ENCODE data around the gene ESRRA. TPM values are rescaled to one million over a fixed set of nuclear protein-coding genes. Genes with fewer than 3 reads are reported as not detected.
A peak's percentile ranks its signal among the peaks of the same experiment; 100 is the strongest.

The ESRRA gene
- total RNA-seq, 1 experiment from 2014 or later: 61.0 TPM

DNA sequence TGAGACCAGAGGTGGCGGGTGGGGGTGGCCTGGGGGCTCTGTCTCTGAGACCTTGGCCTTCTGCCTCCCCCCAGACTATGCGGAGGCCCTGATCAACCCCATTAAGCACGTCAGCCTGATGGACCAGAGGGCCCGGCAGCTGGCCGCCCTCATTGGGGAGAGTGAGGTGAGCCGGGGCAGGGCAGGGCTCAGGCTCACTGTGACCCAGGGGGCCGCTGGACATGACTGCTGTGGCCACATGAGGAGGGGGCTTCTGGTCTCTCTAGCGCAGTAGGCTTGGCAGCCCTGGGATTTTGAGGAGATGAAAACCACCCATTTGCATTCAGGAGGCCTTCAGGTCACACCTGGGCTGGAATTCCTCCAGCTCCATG lies 41.4 kb upstream of the ESRRA start:
- H2AFZ ChIP-seq: no peak overlapping the region
- H3K4me1 ChIP-seq (replicated peaks; ENCODE audit: insufficient read depth): peaks cover 14% of the 10 kb centered on the region
- no peak overlapping the region for H3K4me3 ChIP-seq
- H3K4me2 ChIP-seq: no peak overlapping the region
- H4K20me1 ChIP-seq (ENCODE audit: insufficient read depth): no peaks in the 10 kb centered on the region
- no TSS peak for BruUV-seq (replicated peaks)
- H3F3A ChIP-seq (ENCODE audit: insufficient read depth, low read depth): peaks cover 25% of the 10 kb centered on the region
- no peaks in the 10 kb centered on the region for H3K79me2 ChIP-seq (ENCODE audit: low read depth)
- H3K27me3 ChIP-seq (ENCODE audit: insufficient read depth, low read depth): no peaks in the 10 kb centered on the region
- H3K9me3 ChIP-seq (ENCODE audit: insufficient read depth, low read depth): no peaks in the 10 kb centered on the region
- H3K36me3 ChIP-seq (ENCODE audit: low read depth): peaks cover 9% of the 10 kb centered on the region; the same call in 1 of the 2 replicates
- TF ChIP-seq, protein P1, sequence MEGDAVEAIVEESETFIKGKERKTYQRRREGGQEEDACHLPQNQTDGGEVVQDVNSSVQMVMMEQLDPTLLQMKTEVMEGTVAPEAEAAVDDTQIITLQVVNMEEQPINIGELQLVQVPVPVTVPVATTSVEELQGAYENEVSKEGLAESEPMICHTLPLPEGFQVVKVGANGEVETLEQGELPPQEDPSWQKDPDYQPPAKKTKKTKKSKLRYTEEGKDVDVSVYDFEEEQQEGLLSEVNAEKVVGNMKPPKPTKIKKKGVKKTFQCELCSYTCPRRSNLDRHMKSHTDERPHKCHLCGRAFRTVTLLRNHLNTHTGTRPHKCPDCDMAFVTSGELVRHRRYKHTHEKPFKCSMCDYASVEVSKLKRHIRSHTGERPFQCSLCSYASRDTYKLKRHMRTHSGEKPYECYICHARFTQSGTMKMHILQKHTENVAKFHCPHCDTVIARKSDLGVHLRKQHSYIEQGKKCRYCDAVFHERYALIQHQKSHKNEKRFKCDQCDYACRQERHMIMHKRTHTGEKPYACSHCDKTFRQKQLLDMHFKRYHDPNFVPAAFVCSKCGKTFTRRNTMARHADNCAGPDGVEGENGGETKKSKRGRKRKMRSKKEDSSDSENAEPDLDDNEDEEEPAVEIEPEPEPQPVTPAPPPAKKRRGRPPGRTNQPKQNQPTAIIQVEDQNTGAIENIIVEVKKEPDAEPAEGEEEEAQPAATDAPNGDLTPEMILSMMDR (conservative IDR thresholded peaks at IDR 0.05): no peak
- no peak for TF ChIP-seq EZH2 (IDR thresholded peaks at IDR 0.05; ENCODE audit: low read depth)
- no peak for DNase-seq
- no peaks in the 10 kb centered on the region for H3K9me2 ChIP-seq (ENCODE audit: insufficient read depth)
- ChIA-PET POLR2A (ENCODE audit: unreplicated experiment) (no interaction called here), CTCF (interaction anchor here (0.6 kb wide), 1 partner anchor 919 kb away, joined by 8 read pairs; no protein-coding TSS in a partner anchor)
- H3K27ac ChIP-seq: no peak overlapping the region
- intact Hi-C loops (cut with micrococcal nuclease; ENCODE audit: unreplicated experiment): no loop called here

DNA sequence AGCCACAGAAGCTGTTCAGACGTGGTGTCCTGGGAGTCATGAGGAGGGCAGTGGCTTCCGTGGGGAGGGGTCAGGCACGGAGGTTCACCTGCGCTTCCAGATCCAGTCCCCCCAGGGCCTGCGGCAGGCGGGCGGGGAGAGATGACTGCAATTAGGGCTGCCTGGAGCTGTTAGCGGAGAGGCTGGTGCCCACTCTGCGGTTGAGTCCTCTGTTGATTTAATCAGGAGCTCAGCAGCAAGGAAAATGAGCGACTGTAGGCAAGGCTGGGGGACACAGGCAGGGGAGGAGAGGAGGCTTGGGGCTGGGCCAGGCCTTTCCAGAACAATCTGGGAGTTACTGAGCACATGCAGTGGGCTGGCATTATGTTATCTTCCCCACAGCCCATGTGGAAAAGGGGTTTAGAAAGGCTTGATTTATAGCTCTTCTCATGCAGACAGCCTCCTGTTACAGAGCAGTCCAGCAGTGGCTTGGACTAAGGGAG lies 40.9 kb upstream of the ESRRA start:
- POLR2A ChIA-PET (ENCODE audit: unreplicated experiment): no interaction called here
- DNase-seq: peak in 1 of 2 experiments; percentile 28
- Histone ChIP-seq H3F3A (ENCODE audit: insufficient read depth, low read depth) (peaks cover 28% of the 10 kb centered on the region), H3K4me1 (replicated peaks; ENCODE audit: insufficient read depth) (peaks cover 14% of the 10 kb centered on the region), H3K36me3 (ENCODE audit: low read depth) (peaks cover 9% of the 10 kb centered on the region; the same call in 1 of the 2 replicates), H3K9me3 (ENCODE audit: insufficient read depth, low read depth) (no peaks in the 10 kb centered on the region), H3K4me3 (no peak overlapping the region), H3K9me2 (ENCODE audit: insufficient read depth) (no peaks in the 10 kb centered on the region), H3K27ac (no peak overlapping the region), H4K20me1 (ENCODE audit: insufficient read depth) (no peaks in the 10 kb centered on the region), H3K4me2 (no peak overlapping the region), H3K79me2 (ENCODE audit: low read depth) (no peaks in the 10 kb centered on the region), H2AFZ (no peak overlapping the region), H3K27me3 (ENCODE audit: insufficient read depth, low read depth) (no peaks in the 10 kb centered on the region)
- intact Hi-C loops (cut with micrococcal nuclease; ENCODE audit: unreplicated experiment): no loop called here
- no TSS peak for BruUV-seq (replicated peaks)
- TF ChIP-seq EZH2 (IDR thresholded peaks at IDR 0.05; ENCODE audit: low read depth): no peak
- TF ChIP-seq, protein P1 (conservative IDR thresholded peaks at IDR 0.05): no peak
- CTCF ChIA-PET: interaction anchor here (0.6 kb wide), 1 partner anchor 918 kb away, joined by 8 read pairs; no protein-coding TSS in a partner anchor

DNA sequence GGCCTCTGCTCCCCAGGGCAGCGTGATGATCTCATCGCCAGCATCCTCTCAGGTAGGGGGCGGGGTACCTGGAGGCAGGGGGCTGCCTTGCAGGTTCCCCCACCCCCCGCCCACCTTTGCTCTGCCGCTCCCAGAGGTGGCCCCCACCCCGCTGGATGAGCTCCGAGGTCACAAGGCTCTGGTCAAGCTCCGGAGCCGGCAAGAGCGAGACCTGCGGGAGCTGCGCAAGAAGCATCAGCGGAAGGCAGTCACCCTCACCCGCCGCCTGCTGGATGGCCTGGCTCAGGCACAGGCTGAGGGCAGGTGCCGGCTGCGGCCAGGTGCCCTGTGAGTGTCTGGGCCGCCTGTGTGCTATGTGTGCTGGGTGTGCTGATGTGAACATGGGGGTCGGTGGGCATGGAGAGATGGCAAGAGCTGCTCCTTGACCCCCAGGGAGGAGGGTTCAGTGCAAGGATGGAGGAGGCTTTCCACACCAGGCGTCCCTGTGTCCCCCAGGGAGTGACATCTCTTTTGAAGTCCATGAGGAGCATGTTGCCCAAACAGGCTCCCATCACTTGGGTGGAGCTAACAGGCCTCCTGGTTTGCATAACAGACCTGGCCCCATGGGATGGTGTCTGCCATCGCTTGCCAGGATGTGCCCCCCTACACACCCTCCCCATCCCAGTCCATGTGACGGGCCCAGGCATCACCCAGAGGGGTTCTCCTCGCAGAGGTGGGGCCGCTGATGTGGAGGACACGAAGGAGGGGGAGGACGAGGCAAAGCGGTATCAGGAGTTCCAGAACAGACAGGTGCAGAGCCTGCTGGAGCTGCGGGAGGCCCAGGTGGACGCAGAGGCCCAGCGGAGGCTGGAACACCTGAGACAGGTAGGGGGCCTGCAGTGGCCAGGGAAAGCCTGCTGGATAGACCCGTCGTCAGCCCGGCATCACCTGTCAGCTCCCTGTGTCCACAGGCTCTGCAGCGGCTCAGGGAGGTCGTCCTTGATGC lies 39.9 kb upstream of the ESRRA start:
- no peak overlapping the region for H2AFZ ChIP-seq
- peak in 1 of 2 experiments; percentile 17 for DNase-seq
- H3F3A ChIP-seq (ENCODE audit: insufficient read depth, low read depth): peaks cover 31% of the 10 kb centered on the region
- no peaks in the 10 kb centered on the region for H3K27me3 ChIP-seq (ENCODE audit: insufficient read depth, low read depth)
- H3K4me2 ChIP-seq: no peak overlapping the region
- H3K9me3 ChIP-seq (ENCODE audit: insufficient read depth, low read depth): no peaks in the 10 kb centered on the region
- H4K20me1 ChIP-seq (ENCODE audit: insufficient read depth): no peaks in the 10 kb centered on the region
- H3K27ac ChIP-seq: no peak overlapping the region
- TF ChIP-seq EZH2 (IDR thresholded peaks at IDR 0.05; ENCODE audit: low read depth): no peak
- TF ChIP-seq, protein P1 (conservative IDR thresholded peaks at IDR 0.05): no peak
- no peaks in the 10 kb centered on the region for H3K9me2 ChIP-seq (ENCODE audit: insufficient read depth)
- peaks cover 14% of the 10 kb centered on the region for H3K4me1 ChIP-seq (replicated peaks; ENCODE audit: insufficient read depth)
- CTCF ChIA-PET: no interaction called here
- H3K4me3 ChIP-seq: no peak overlapping the region
- POLR2A ChIA-PET (ENCODE audit: unreplicated experiment): no interaction called here
- no TSS peak for BruUV-seq (replicated peaks)
- no peaks in the 10 kb centered on the region for H3K79me2 ChIP-seq (ENCODE audit: low read depth)
- intact Hi-C loops (cut with micrococcal nuclease; ENCODE audit: unreplicated experiment): no loop called here
- H3K36me3 ChIP-seq (ENCODE audit: low read depth): peaks cover 9% of the 10 kb centered on the region; the same call in 1 of the 2 replicates
